Left cardiac atrium (tissue), 4 donors: ENCODE results near the gene ATP2B2. TPM values are rescaled to one million over a fixed set of nuclear protein-coding genes. Genes with fewer than 3 reads are reported as not detected.
A peak's percentile ranks its signal among the peaks of the same experiment; 100 is the strongest.

Experiments
- ATAC-seq, 2 donors: fragments of 200-7000 bp; cut with Tn5 transposase; one replicate each; pipeline ENCODE4 v1.9.1; 2020; ENCODE audit warnings: mild to moderate bottlenecking in 2 of 2, moderate library complexity in 2 of 2
- DNase-seq: peaks from one replicate; pipeline ENCODE4 v3.0.0-alpha.2; 2020
- intact Hi-C, 2 donors: fragments of 100-400 bp; cut with DNase I; formaldehyde crosslinking; loops; one replicate each; pipeline versions ENCODE4 v1.14.1 to v1.15.1; 2022 to 2023
- microRNA-seq, 2 donors: library from miRNA; unstranded; fragments of <30 nt; microRNA quantifications; one replicate each; pipeline ENCODE4 v1.2.0, GENCODE V29; 2020
- total RNA-seq, 2 donors: library from RNA; stranded (reverse); fragmentation: NEBNext Ultra II Directional; extraction: Animal tissue kit (Norgen Biotek cat#: 25700); gene quantifications; one replicate each; pipeline ENCODE4 v1.2.1, GENCODE V29; 2021
- donor health status: DM: no; HTN: yes; CAD: no.
- donor health status: DM: no; HTN: yes; CAD: no; lungs with severe emphysema.
- donor health status: DM: yes; HTN: yes; CAD: no.
- donor health status: Dilated cardiomyopathy.

ATP2B2 gene
- total RNA-seq, 2 donors from 2014 or later: 0.31 TPM; not detected in 1

GRCh38 chr3:10287936-10288574 is 217.3 kb downstream of the ATP2B2 start:
- intact Hi-C loops: no loop called here
- ATAC-seq: no peak
- no peak for DNase-seq

GRCh38 chr3:10286596-10287295 is 218.6 kb downstream of the ATP2B2 start:
- intact Hi-C loops: no loop called here
- DNase-seq (no peak), ATAC-seq (no peak)

- ATAC-seq: no peak
- DNase-seq: no peak
- intact Hi-C loops: no loop called here
These were observed 219.3 kb downstream of the ATP2B2 start for GRCh38 chr3:10286133-10286524.

- DNase-seq (no peak), ATAC-seq (no peak)
- intact Hi-C loops: no loop called here
These were observed 219.9 kb downstream of the ATP2B2 start for GRCh38 chr3:10285272-10286132.

- intact Hi-C loops: no loop called here
- no peak for ATAC-seq
- no peak for DNase-seq
These were observed 220.9 kb downstream of the ATP2B2 start for GRCh38 chr3:10284496-10284895.

- no peak for ATAC-seq
- intact Hi-C loops: no loop called here
- no peak for DNase-seq
These were observed 221.7 kb downstream of the ATP2B2 start for GRCh38 chr3:10283638-10284037.

GRCh38 chr3:10281951-10282350 is 223.4 kb downstream of the ATP2B2 start:
- ATAC-seq: peak in 1 of 2 donors; percentile 14
- no peak for DNase-seq
- intact Hi-C loops: no loop called here

- intact Hi-C loops: no loop called here
- ATAC-seq: no peak
- no peak for DNase-seq
These were observed 224.8 kb downstream of the ATP2B2 start for GRCh38 chr3:10280571-10280970.

- ATAC-seq (no peak), DNase-seq (no peak)
- intact Hi-C loops: no loop called here
These were observed 225.2 kb downstream of the ATP2B2 start for GRCh38 chr3:10280177-10280529.

GRCh38 chr3:10279384-10280176 is 225.8 kb downstream of the ATP2B2 start:
- DNase-seq (no peak), ATAC-seq (no peak)
- intact Hi-C loops: no loop called here

- ATAC-seq (no peak), DNase-seq (no peak)
These were observed 226.9 kb downstream of the ATP2B2 start for GRCh38 chr3:10278501-10278900.

GRCh38 chr3:10277115-10277625 is 228.2 kb downstream of the ATP2B2 start:
- DNase-seq: no peak
- intact Hi-C loops: no loop called here
- ATAC-seq: no peak

More at GRCh38 chr3:10278501-10278900, 226.9 kb downstream of the ATP2B2 start:
- intact Hi-C loops: no loop called here

- DNase-seq (no peak), ATAC-seq (no peak)
- intact Hi-C loops: no loop called here
These were observed 230.8 kb downstream of the ATP2B2 start for GRCh38 chr3:10274601-10275000.

Small RNA genes lying within 50 kb of the gene (microRNA-seq; reads per million reads assigned to microRNA genes)
- gene MIR378B (0 to 0.60 reads per million in 2 donors), gene MIR885 (0 to 0.54 reads per million in 2 donors)

Other genes starting within 250 kb of the ATP2B2 start
- under 1 TPM in 1 of 2 donors, not detected in 1; 0.60 TPM for gene GHRL, start 212.6 kb downstream of the ATP2B2 start, total RNA-seq
- gene SEC13, start 184.5 kb downstream of the ATP2B2 start, total RNA-seq: 10 to 100 TPM; 61.4 to 88.8 TPM